CD14-positive monocyte (primary cell): ENCODE data around the gene SLC2A14. TPM values are rescaled to one million over a fixed set of nuclear protein-coding genes. Genes with fewer than 3 reads are reported as not detected.
"Not testable (repeated sequence)": the region's sequence is repeated elsewhere in the genome, so short reads cannot be mapped to it uniquely, and the experiment has no call there.

ENCODE experiments used
- DNase-seq, 3 donors: peaks; one replicate each; pipeline ENCODE4 v3.0.0-alpha.2; 2011 to 2022
- H2AFZ ChIP-seq: 2 replicates; pipeline ENCODE4 v1.6.0; 2012; ENCODE audit warnings: mild to moderate bottlenecking, low read depth, low read length, inconsistent platforms; ENCODE audit not compliant: insufficient read depth, poor library complexity, severe bottlenecking
- H3K27ac ChIP-seq, 2 donors: 1 replicate in 1 of 2; 2 replicates in 1 of 2; pipeline ENCODE4 v1.5.1; 2012 to 2013; ENCODE audit warnings: low read length in 2 of 2, control low read depth in 1 of 2, inconsistent platforms in 1 of 2, low read depth in 1 of 2, mild to moderate bottlenecking in 1 of 2
- H3K27me3 ChIP-seq, 2 donors: one replicate each; pipeline versions ENCODE4 v1.6.0 to v1.6.1; 2011 to 2013; ENCODE audit warnings: low read length in 2 of 2; ENCODE audit not compliant: control insufficient read depth in 2 of 2, insufficient read depth in 2 of 2
- H3K36me3 ChIP-seq, 2 donors: replicated peaks in 1 of 2; 1 replicate in 1 of 2; 2 replicates in 1 of 2; pipeline versions ENCODE4 v1.5.1 to v1.6.1; 2012 to 2013; ENCODE audit warnings: low read length in 2 of 2, control low read depth in 1 of 2, inconsistent platforms in 1 of 2, mild to moderate bottlenecking in 1 of 2; ENCODE audit not compliant: insufficient read depth in 2 of 2, control insufficient read depth in 1 of 2
- H3K4me1 ChIP-seq, 2 donors: 1 replicate in 1 of 2; 2 replicates in 1 of 2; pipeline versions ENCODE4 v1.5.1 to v1.6.1; 2012 to 2013; ENCODE audit warnings: low read length in 2 of 2, control low read depth in 1 of 2, inconsistent platforms in 1 of 2, mild to moderate bottlenecking in 1 of 2, moderate library complexity in 1 of 2; ENCODE audit not compliant: insufficient read depth in 2 of 2, control insufficient read depth in 1 of 2
- H3K4me2 ChIP-seq: replicated peaks from 2 replicates; pipeline ENCODE3; 2012; ENCODE audit warnings: low read length, moderate library complexity, mild to moderate bottlenecking; ENCODE audit not compliant: poor library complexity, severe bottlenecking; ENCODE audit errors: extremely low read depth
- H3K4me3 ChIP-seq, 3 experiments: fragments of 200-600 bp in 1 of 3; sonication (generic) in 1 of 3; replicated peaks in 1 of 3; 1 replicate in 2 of 3; 2 replicates in 1 of 3; pipeline ENCODE4 v1.5.1; 2011 to 2013; ENCODE audit warnings: low read length in 3 of 3, mild to moderate bottlenecking in 3 of 3, control low read depth in 2 of 3, low read depth in 2 of 3, inconsistent platforms in 1 of 3, moderate library complexity in 1 of 3
- H3K79me2 ChIP-seq: 2 replicates; pipeline ENCODE4 v1.6.0; 2012; ENCODE audit warnings: mild to moderate bottlenecking, control low read depth, inconsistent platforms, low read length, moderate library complexity; ENCODE audit not compliant: insufficient read depth
- H3K9ac ChIP-seq: 2 replicates; pipeline ENCODE4 v1.6.0; 2017; ENCODE audit warnings: low read length, mild to moderate bottlenecking; ENCODE audit not compliant: insufficient read depth, poor library complexity, severe bottlenecking
- H3K9me3 ChIP-seq, 2 donors: replicated peaks in 1 of 2; 1 replicate in 1 of 2; 2 replicates in 1 of 2; pipeline versions ENCODE4 v1.5.1 to v1.6.1; 2012 to 2013; ENCODE audit warnings: low read length in 2 of 2, control low read depth in 1 of 2; ENCODE audit not compliant: control insufficient read depth in 1 of 2, insufficient read depth in 1 of 2
- H4K20me1 ChIP-seq: 2 replicates; pipeline ENCODE4 v1.6.0; 2012; ENCODE audit warnings: mild to moderate bottlenecking, low read length, control low read depth, moderate library complexity; ENCODE audit not compliant: insufficient read depth
- H3K27ac Mint-ChIP-seq, 7 donors: one replicate each; pipeline ENCODE4 v1.8.0; 2020; ENCODE audit warnings: mild to moderate bottlenecking in 7 of 7, mixed read lengths in 7 of 7, moderate library complexity in 6 of 7, inconsistent platforms in 2 of 7
- H3K27me3 Mint-ChIP-seq, 3 donors: one replicate each; pipeline ENCODE4 v1.8.0; 2021 to 2022; ENCODE audit warnings: low read depth in 3 of 3, mild to moderate bottlenecking in 3 of 3, mixed read lengths in 3 of 3, moderate library complexity in 3 of 3, inconsistent platforms in 1 of 3
- H3K36me3 Mint-ChIP-seq, 2 donors: one replicate each; pipeline ENCODE4 v1.8.0; 2020; ENCODE audit warnings: mixed read lengths in 2 of 2, inconsistent platforms in 1 of 2, mild to moderate bottlenecking in 1 of 2
- H3K4me1 Mint-ChIP-seq: one replicate; pipeline ENCODE4 v1.8.0; 2020; ENCODE audit warnings: mild to moderate bottlenecking, mixed read lengths
- H3K4me3 Mint-ChIP-seq, 2 donors: one replicate each; pipeline ENCODE4 v1.8.0; 2020; ENCODE audit warnings: mild to moderate bottlenecking in 2 of 2, mixed read lengths in 2 of 2, moderate library complexity in 1 of 2
- H3K9me3 Mint-ChIP-seq, 7 donors: one replicate each; pipeline ENCODE4 v1.8.0; 2020 to 2022; ENCODE audit warnings: mixed read lengths in 7 of 7, mild to moderate bottlenecking in 6 of 7, moderate library complexity in 6 of 7, inconsistent platforms in 2 of 7
- WGBS: methylation state at CpG from one replicate; pipeline ENCODE4 v1.1.5; 2013; ENCODE audit warnings: missing lambda C conversion rate; ENCODE audit not compliant: insufficient coverage; 5-methylcytosine and 5-hydroxymethylcytosine counted together
- intact Hi-C, 2 donors: fragments of 100-400 bp; cut with micrococcal nuclease; formaldehyde crosslinking; loops; one replicate each; pipeline versions ENCODE4 v1.15.0 to v1.15.1; 2023
- polyA plus RNA-seq, 3 donors: library from polyadenylated mRNA; depleted of rRNA in 1 of 3; unstranded in 2 of 3; stranded (reverse) in 1 of 3; fragments of 300-500 nt in 2 of 3; fragments of >200 nt in 1 of 3; fragmentation: Illumina TruSeq in 2 of 3; gene quantifications; 1 replicate in 2 of 3; 2 replicates in 1 of 3; pipeline ENCODE4 v1.2.3, GENCODE V29; 2012 to 2021
- TF ChIP-seq, protein P1 (sequence below): fragments of 200-600 bp; IDR thresholded peaks from one replicate; pipeline ENCODE4 v1.8.0; 2022; ENCODE audit warnings: antibody characterized with exemption, mild to moderate bottlenecking

The SLC2A14 gene
- polyA plus RNA-seq, 3 donors = 0.21 to 3.1 (median 0.29) TPM

DNA sequence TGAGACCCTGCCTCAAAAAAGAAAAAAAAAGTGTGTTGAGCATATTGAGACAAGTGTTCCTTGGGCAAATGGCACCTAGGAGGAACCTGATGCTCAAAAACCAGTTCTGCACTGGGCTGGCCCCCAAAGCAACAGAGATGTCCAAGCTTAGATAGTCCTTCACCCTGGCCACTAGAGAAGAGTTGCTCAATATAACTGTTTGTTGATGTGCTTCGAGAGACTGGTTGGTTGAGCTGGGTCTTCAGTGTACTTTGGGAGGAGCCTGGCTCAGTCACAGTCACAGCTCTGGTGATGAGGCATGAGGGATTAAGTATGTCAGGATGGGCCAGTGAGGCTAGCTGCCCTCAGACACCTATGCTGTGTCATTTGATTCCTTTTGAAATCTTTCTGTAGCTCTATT lies 38.0 kb downstream of the SLC2A14 start:
- no peaks in the 10 kb centered on the region for H4K20me1 ChIP-seq

DNA sequence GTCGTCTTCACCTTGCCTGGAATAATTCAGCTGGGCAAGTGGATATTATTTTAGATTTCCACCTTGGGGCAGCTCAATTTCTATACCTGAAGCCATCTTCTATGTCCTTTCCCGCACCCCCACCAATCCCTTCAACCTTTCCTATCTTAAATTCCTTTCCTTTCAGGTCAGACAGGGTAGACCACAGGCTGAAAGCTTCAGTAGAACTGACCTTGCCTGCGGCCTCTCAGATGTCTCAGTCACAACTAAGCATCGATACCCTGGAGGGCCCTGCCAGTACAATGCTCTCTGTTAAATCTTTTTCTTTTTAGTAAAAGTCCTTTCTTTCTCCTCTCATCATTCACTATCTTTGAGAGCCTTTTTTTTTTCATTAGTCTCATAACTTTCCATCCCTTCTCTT lies 38.9 kb downstream of the SLC2A14 start:
- DNase-seq = no peak
- no peak overlapping the region for H3K9ac ChIP-seq
- WGBS = 100% methylated on average over 2 of the region's 4 CpGs
- no peak overlapping the region for H3K4me3 ChIP-seq
- peaks cover 45 to 55% of the 10 kb centered on the region in 2 donors for H3K4me1 ChIP-seq
- Mint-ChIP-seq H3K9me3 (no peaks in the 10 kb centered on the region), H3K27ac (peak overlapping the region in 5 of 7 donors; percentile 14 to 84 (median 83)), H3K36me3 (no peaks in the 10 kb centered on the region), H3K4me3 (no peak overlapping the region), H3K4me1 (peaks cover 44% of the 10 kb centered on the region), H3K27me3 (peaks cover 0 to 6% (median 3%) of the 10 kb centered on the region in 3 donors)
- no peaks in the 10 kb centered on the region for H3K79me2 ChIP-seq
- H3K36me3 ChIP-seq = no peaks in the 10 kb centered on the region
- H3K9me3 ChIP-seq = no peaks in the 10 kb centered on the region
- no peak overlapping the region for H3K4me2 ChIP-seq
- no peaks in the 10 kb centered on the region for H3K27me3 ChIP-seq
- H3K27ac ChIP-seq = no peak overlapping the region
- H2AFZ ChIP-seq = no peak overlapping the region
- TF ChIP-seq, protein P1, sequence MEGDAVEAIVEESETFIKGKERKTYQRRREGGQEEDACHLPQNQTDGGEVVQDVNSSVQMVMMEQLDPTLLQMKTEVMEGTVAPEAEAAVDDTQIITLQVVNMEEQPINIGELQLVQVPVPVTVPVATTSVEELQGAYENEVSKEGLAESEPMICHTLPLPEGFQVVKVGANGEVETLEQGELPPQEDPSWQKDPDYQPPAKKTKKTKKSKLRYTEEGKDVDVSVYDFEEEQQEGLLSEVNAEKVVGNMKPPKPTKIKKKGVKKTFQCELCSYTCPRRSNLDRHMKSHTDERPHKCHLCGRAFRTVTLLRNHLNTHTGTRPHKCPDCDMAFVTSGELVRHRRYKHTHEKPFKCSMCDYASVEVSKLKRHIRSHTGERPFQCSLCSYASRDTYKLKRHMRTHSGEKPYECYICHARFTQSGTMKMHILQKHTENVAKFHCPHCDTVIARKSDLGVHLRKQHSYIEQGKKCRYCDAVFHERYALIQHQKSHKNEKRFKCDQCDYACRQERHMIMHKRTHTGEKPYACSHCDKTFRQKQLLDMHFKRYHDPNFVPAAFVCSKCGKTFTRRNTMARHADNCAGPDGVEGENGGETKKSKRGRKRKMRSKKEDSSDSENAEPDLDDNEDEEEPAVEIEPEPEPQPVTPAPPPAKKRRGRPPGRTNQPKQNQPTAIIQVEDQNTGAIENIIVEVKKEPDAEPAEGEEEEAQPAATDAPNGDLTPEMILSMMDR = no peak
- no peaks in the 10 kb centered on the region for H4K20me1 ChIP-seq
- intact Hi-C loops = no loop called here

More for the DNA sequence above, 38.0 kb downstream of the SLC2A14 start:
- peak; percentile 60 to 75 (median 68) for DNase-seq
- H3K4me3 Mint-ChIP-seq = no peak overlapping the region
- Histone ChIP-seq H3K36me3 (no peaks in the 10 kb centered on the region), H3K4me2 (no peak overlapping the region), H3K4me3 (no peak overlapping the region), H2AFZ (no peak overlapping the region), H3K4me1 (peaks cover 45 to 55% of the 10 kb centered on the region in 2 donors), H3K27me3 (no peaks in the 10 kb centered on the region), H3K9me3 (no peaks in the 10 kb centered on the region), H3K27ac (peak overlapping the region; percentile 36 to 54), H3K79me2 (no peaks in the 10 kb centered on the region), H3K9ac (no peak overlapping the region)
- TF ChIP-seq, protein P1 = no peak
- no peaks in the 10 kb centered on the region for H3K9me3 Mint-ChIP-seq
- peaks cover 44% of the 10 kb centered on the region for H3K4me1 Mint-ChIP-seq
- intact Hi-C loops = no loop called here
- peaks cover 0 to 3% (median 3%) of the 10 kb centered on the region in 3 donors for H3K27me3 Mint-ChIP-seq
- WGBS = no CpG with 5 or more reads among the region's 1 CpG
- H3K36me3 Mint-ChIP-seq = no peaks in the 10 kb centered on the region
- peak overlapping the region; percentile 72 to 90 (median 83) for H3K27ac Mint-ChIP-seq

- H3K4me2 ChIP-seq, H3K9me3 ChIP-seq, DNase-seq, H3K4me3 ChIP-seq, H3K79me2 ChIP-seq, H2AFZ ChIP-seq, H3K9ac ChIP-seq, H3K27ac ChIP-seq, H3K36me3 Mint-ChIP-seq, H3K9me3 Mint-ChIP-seq, H4K20me1 ChIP-seq, H3K27me3 Mint-ChIP-seq, intact Hi-C loops, H3K27me3 ChIP-seq, H3K4me3 Mint-ChIP-seq, H3K36me3 ChIP-seq: not testable (repeated sequence)
- 100% methylated on average over 1 of the region's 6 CpGs for WGBS
- Mint-ChIP-seq H3K4me1 (peaks cover 38% of the 10 kb centered on the region), H3K27ac (peak overlapping the region in 5 of 7 donors; percentile 3 to 73 (median 37))
- H3K4me1 ChIP-seq = peaks cover 45 to 49% of the 10 kb centered on the region in 2 donors
These were observed 39.5 kb downstream of the SLC2A14 start for GRCh38 chr12:7833201-7833600.
